GM06990 (cell line): ENCODE data around the gene RAB4A.

Experiments used
- DNase-seq: peaks from one replicate; pipeline ENCODE4 v3.0.0-alpha.2; 2011; ENCODE audit not compliant: insufficient read length; ENCODE audit errors: extremely low read depth
- H3K27me3 ChIP-seq: replicated peaks from 2 replicates; pipeline ENCODE4 v1.6.0; 2011; ENCODE audit warnings: low read length; ENCODE audit not compliant: control insufficient read depth, insufficient read depth
- H3K36me3 ChIP-seq: 2 replicates; pipeline ENCODE4 v1.5.1; 2011; ENCODE audit warnings: low read length; ENCODE audit not compliant: control insufficient read depth, insufficient read depth
- H3K4me3 ChIP-seq: replicated peaks from 2 replicates; pipeline ENCODE4 v1.5.1; 2011; ENCODE audit warnings: low read depth, mild to moderate bottlenecking, control low read depth, low read length
- TF ChIP-seq, protein P1 (sequence below): IDR thresholded peaks from 2 replicates; pipeline ENCODE4 v1.5.1; 2011; ENCODE audit warnings: low read length, control low read depth, mild to moderate bottlenecking, inconsistent platforms; ENCODE audit not compliant: insufficient read depth, poor library complexity, severe bottlenecking

The RAB4A gene

GRCh38 chr1:229268505-229268904 lies 2.4 kb upstream of the RAB4A start:
- Histone ChIP-seq H3K36me3 (no peaks in the 10 kb centered on the region), H3K4me3 (no peak overlapping the region), H3K27me3 (no peaks in the 10 kb centered on the region)
- TF ChIP-seq, protein P1, sequence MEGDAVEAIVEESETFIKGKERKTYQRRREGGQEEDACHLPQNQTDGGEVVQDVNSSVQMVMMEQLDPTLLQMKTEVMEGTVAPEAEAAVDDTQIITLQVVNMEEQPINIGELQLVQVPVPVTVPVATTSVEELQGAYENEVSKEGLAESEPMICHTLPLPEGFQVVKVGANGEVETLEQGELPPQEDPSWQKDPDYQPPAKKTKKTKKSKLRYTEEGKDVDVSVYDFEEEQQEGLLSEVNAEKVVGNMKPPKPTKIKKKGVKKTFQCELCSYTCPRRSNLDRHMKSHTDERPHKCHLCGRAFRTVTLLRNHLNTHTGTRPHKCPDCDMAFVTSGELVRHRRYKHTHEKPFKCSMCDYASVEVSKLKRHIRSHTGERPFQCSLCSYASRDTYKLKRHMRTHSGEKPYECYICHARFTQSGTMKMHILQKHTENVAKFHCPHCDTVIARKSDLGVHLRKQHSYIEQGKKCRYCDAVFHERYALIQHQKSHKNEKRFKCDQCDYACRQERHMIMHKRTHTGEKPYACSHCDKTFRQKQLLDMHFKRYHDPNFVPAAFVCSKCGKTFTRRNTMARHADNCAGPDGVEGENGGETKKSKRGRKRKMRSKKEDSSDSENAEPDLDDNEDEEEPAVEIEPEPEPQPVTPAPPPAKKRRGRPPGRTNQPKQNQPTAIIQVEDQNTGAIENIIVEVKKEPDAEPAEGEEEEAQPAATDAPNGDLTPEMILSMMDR = no peak
- no peak for DNase-seq

GRCh38 chr1:229271448-229272159 lies 693 bp downstream of the RAB4A start:
- Histone ChIP-seq H3K36me3 (no peaks in the 10 kb centered on the region), H3K27me3 (no peaks in the 10 kb centered on the region), H3K4me3 (peak overlapping the region; percentile 79)
- no peak for DNase-seq
- TF ChIP-seq, protein P1 = peak; percentile 44

DNA sequence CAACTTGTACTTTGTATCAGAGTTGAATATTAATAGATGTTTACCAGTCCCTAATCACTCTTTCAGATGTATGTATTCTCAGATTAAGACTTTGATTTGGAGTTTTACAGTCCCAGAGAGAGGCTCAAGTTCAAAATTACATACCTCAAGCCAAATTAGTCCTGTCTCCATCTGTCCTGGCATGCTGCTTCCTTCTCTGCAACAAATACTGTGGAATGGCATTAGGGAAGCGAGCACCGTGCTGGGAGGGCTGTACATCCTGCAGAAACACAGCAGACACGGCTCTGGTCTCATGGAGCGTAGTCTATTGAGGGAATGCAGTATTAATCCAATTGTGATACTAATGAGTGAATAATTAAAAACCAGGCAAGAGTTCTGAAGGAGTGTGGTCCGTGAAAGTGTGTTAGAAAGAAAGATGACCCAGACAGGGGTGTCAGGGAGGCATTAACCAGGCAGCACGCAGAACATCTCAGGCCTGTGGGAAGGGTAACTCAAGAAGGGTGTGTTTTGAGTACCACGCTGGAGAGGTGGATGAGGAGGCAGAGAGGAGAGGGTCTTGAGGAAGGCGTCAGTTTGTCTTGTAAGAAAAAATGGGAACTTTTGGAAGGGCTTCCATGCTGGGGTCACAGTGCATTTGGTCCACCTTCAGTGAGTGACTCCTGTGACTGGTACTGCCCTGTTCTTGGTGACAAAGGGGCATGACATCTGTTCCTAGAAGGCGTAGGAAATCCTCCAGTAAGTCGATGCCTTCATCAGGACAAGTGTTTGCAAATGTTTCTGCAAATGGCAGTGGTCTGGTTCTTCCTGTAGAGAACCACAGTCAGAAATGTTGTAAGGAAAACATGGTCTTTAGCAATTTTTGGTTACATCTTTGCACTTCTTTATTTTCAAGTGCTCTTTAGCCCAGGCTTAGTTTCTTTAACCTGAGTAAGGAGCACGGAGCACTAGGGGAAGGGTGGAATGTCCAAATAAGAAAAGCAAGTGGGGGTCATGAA lies 1.6 kb downstream of the RAB4A start:
- TF ChIP-seq, protein P1 = no peak
- no peaks in the 10 kb centered on the region for H3K36me3 ChIP-seq
- peak overlapping the region; percentile 79 for H3K4me3 ChIP-seq
- no peak for DNase-seq
- H3K27me3 ChIP-seq = no peaks in the 10 kb centered on the region

DNA sequence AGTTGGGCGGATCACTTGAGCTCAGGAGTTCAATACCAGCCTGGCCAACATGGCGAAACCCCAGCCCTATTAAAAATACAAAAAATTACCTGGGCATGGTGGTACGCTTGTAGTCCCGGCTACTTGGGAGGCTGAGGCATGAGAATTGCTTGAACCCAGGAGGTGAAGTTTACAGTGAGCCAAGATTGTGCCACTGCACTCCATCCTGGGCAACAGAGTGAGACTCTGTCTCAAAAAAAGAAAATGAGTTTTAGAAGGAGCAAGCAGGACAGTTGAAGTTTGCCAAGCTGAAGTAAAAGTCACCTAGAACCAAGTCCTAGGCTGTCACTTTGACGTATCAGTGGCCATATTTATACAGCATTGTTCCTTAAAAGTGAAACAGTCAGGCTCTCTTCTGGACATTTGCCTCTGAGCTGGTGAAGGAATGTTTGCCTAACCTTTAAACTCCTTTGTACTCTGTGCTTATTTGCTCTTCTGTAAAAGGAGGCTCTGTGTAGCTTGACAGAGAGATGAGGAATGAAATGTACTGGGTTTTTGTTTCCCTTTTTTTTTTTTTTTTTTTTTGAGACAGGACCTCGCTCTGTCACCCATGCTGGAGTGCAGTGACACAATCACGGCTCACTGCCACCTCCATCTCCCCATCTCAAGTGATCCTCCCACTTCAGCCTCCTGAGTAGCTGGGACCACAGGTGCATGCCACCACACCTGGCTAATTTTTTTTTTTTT lies 2.8 kb downstream of the RAB4A start:
- DNase-seq = no peak
- Histone ChIP-seq H3K4me3 (no peak overlapping the region), H3K27me3 (no peaks in the 10 kb centered on the region), H3K36me3 (no peaks in the 10 kb centered on the region)
- TF ChIP-seq, protein P1 = no peak

DNA sequence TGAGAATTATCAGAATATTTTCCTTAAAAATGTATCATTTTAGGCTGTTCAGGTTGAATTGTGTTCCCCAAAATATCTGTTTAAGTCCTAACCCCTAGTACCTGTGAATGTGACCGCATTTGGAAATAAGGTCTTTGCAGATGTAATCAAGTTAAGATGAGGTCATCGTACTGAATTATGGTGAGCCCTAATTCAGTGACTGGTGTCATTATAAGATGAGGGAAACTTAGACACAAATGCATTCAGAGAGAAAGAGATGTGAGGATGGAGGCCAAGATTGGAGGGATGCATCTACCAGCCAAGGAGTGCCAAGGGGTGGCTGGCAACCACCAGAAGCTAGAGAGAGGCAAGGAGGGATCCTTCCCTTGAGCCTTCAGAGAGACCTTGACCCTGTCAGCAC lies 4.1 kb downstream of the RAB4A start:
- H3K27me3 ChIP-seq = no peaks in the 10 kb centered on the region
- no peaks in the 10 kb centered on the region for H3K36me3 ChIP-seq
- TF ChIP-seq, protein P1 = no peak
- DNase-seq = no peak
- H3K4me3 ChIP-seq = no peak overlapping the region
